Esophagus squamous epithelium (tissue), 4 donors: ENCODE data around the gene UBE2Q2.

ENCODE experiments used
- POLR2A ChIP-seq, 4 donors: fragments of 450-650 bp; IDR thresholded peaks; one replicate each; pipeline ENCODE4 v1.6.1; 2017; ENCODE audit warnings: antibody characterized with exemption in 4 of 4, mild to moderate bottlenecking in 4 of 4, moderate library complexity in 3 of 4
- TF ChIP-seq, protein P1 (sequence below), 6 experiments: fragments of 450-650 bp in 4 of 6; fragments of 200-600 bp in 2 of 6; sonication (generic) in 2 of 6; IDR thresholded peaks; one replicate each; pipeline ENCODE4 v1.5.1; 2016 to 2019; ENCODE audit warnings: antibody characterized with exemption in 6 of 6, mild to moderate bottlenecking in 4 of 6, moderate library complexity in 4 of 6

DNA sequence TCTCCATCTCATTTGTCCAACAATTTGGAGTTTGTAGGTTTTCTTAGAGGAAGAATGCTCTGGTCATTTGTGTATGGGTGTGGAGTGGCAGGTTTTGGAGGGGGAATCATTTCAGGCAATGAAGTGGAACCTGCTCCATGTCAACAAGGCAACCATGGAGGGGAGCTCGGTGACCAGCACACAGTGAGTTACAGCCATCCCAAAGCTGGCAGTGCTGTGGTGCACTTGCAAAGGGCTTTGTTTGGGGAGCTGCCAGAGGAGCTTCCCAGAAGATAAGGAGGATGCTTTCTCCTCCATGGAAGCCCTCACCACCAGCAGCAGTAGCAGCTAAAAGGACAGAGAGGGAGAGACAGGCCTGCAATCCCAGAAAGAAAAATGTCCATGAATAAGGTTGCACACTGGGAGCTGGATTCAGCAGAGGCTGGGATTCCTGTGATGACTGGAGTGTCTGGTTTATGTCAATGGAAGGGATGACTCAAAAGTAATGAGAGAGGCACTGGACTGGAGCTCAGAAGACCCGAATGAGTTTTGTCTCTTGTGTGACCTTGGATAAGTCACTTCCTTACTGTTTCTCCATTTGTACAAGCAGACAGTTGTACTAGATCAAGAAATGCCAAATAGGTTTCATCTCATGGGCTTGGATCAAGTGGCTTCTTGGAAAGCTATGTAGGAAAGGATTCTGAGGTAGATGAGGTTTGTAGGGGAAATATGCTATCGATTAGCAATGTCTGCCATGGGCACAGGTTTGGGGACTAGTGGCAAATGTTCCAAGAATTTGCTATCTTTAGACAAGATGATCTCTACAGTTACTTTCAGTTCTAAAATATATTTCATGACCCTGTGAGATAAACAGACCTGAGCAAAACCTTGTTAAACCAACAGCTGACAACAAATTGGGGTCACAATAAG lies 27.2 kb upstream of the UBE2Q2 start:
- TF ChIP-seq, protein P1, sequence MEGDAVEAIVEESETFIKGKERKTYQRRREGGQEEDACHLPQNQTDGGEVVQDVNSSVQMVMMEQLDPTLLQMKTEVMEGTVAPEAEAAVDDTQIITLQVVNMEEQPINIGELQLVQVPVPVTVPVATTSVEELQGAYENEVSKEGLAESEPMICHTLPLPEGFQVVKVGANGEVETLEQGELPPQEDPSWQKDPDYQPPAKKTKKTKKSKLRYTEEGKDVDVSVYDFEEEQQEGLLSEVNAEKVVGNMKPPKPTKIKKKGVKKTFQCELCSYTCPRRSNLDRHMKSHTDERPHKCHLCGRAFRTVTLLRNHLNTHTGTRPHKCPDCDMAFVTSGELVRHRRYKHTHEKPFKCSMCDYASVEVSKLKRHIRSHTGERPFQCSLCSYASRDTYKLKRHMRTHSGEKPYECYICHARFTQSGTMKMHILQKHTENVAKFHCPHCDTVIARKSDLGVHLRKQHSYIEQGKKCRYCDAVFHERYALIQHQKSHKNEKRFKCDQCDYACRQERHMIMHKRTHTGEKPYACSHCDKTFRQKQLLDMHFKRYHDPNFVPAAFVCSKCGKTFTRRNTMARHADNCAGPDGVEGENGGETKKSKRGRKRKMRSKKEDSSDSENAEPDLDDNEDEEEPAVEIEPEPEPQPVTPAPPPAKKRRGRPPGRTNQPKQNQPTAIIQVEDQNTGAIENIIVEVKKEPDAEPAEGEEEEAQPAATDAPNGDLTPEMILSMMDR (IDR thresholded peaks at IDR 0.05), result no peak
- no peak for TF ChIP-seq POLR2A (IDR thresholded peaks at IDR 0.05)
